GM21423 (cell line): Measurements from ENCODE around the gene TRIP13.
A peak's percentile ranks its signal among the peaks of the same experiment; 100 is the strongest.
"Not testable (repeated sequence)": the region's sequence is repeated elsewhere in the genome, so short reads cannot be mapped to it uniquely, and the experiment has no call there.

Experiments
- ATAC-seq: cut with Tn5 transposase; IDR thresholded peaks from one replicate; pipeline ENCODE4 v1.9.1; 2021; ENCODE audit warnings: mild to moderate bottlenecking, moderate library complexity; ENCODE audit not compliant: unreplicated experiment

TRIP13 gene, protein sequence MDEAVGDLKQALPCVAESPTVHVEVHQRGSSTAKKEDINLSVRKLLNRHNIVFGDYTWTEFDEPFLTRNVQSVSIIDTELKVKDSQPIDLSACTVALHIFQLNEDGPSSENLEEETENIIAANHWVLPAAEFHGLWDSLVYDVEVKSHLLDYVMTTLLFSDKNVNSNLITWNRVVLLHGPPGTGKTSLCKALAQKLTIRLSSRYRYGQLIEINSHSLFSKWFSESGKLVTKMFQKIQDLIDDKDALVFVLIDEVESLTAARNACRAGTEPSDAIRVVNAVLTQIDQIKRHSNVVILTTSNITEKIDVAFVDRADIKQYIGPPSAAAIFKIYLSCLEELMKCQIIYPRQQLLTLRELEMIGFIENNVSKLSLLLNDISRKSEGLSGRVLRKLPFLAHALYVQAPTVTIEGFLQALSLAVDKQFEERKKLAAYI

DNA sequence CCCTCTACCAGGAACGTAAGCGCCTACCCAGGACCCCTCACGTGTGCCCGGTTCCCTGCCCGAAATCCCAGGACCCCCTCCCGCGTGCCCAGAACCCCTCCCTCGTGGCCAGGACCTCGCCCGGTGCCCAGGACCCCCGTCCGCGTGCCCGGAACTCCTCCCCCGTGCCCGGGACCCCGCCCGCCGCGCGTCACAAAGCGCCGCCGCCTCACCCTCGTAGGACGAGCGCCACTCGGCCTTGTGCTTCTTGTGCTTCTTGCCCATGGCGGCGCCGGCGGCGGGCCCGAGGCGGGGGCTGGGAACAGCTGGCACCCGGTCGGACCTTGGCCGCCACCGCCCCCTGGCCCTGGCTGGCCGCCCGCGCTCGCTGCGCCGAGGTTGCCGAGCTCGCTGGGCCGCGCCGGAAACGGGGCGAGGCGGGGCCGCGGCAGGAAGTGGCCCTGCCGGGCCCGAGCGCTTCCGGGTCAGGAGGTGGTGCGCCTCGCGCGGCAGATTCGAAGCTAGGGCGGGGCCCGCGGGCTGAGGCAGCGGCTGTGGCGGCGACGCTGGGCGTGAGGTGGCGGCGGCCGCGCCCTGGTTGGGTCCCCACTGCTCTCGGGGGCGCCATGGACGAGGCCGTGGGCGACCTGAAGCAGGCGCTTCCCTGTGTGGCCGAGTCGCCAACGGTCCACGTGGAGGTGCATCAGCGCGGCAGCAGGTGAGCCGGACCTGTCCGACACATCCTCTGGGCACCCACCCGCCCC lies at the start of gene TRIP13, which contains the start of gene BRD9:
Gene TRIP13 (plus strand): TSS at position 491 of the 743 bp plus-strand sequence. CDS start 115 bp downstream, at position 606.
Gene BRD9 (minus strand): TSS at position 408 of the 743 bp plus-strand sequence. CDS start 144 bp downstream, at position 264.
- ATAC-seq: peak; percentile 96

DNA sequence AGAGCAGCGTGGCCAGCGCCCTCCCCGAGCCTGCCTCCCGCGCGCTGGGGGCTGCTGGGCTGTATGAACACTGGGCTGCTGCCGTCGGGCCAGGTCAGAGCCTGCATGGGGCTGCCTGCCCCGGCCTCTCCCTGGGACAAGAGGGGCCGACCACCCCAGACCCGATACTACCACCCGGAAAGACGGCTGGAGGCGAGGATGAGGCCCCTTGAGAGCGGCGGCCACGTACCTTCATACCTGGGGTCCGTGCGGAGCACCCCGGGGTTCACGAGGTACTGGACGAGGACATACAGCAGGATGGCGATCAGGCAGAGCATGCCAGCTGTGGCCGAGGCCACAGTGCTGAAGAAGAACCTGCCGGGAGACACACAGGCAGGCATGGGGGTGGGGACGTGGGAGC lies 49.3 kb upstream of the TRIP13 start:
- not testable (repeated sequence) for ATAC-seq

DNA sequence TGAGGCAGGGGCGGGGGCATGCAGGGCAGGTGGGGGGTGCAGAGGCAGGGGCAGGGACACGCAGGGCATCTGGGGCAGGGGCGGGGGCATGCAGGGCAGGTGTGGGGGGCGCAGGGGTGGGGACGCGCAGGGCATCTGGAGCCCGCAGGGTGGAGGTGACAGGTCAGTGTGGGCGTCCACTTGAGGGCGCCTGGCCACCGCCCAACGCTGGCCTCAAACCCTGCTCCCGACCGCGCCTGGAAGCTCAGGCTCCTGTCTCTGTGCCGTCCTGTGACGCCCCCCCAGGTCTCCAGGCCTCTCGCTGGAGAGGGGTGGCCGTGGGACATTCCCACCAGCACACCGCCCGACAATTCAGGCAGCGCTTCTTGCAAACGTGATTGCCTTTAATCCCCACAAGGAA lies 48.8 kb upstream of the TRIP13 start:
- not testable (repeated sequence) for ATAC-seq

DNA sequence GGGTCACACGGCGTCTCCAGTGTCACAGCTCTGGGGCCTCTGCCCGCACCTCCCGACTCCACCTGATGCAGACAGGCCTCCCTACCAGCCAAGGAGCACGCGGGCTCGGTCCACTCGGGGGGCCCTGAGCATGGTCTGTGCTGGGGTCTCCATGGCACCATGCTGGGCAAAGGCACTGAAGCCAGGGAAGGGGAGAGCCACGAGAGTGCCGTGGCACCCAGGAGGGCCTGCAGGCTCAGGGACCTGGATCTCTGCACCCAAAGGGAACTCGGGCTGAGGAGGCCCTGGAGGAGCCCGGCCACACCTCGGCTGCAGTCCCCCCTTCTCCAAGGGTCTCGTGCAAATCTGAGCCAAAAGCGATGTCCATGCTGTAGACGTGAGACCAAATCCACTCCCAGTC lies 48.3 kb upstream of the TRIP13 start:
- not testable (repeated sequence) for ATAC-seq

DNA sequence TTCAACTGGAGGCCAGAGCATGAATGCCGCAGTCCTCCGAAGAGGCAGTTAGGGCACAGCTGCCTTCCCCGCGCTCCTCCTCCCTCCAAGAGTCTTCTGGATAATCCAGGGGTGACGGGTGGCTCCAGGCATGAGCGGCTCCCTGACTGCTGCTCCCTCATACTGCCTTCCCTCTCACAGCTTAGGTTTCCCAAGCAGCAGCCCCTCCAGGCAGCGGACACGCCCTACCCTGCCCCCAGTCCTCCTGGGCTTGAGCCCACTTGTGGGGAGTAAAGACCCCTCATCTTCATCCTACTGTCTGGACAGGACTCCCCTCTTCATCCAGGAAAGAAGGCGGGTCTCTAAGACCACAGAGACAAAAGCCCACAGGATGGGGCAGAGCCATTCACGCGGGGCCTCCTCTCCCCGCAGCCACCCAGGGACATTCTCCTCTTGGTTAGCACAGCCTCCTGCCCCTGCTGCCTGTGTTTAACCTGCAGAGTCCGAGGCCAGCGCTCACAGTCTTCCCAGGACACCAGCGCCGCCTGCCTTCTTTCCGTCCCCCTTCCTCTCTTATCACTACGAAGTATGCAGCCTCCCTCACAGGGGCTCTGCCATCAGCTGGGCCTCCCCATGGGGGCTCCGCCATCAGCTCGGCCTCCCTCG lies 47.5 kb upstream of the TRIP13 start:
- ATAC-seq: not testable (repeated sequence)

DNA sequence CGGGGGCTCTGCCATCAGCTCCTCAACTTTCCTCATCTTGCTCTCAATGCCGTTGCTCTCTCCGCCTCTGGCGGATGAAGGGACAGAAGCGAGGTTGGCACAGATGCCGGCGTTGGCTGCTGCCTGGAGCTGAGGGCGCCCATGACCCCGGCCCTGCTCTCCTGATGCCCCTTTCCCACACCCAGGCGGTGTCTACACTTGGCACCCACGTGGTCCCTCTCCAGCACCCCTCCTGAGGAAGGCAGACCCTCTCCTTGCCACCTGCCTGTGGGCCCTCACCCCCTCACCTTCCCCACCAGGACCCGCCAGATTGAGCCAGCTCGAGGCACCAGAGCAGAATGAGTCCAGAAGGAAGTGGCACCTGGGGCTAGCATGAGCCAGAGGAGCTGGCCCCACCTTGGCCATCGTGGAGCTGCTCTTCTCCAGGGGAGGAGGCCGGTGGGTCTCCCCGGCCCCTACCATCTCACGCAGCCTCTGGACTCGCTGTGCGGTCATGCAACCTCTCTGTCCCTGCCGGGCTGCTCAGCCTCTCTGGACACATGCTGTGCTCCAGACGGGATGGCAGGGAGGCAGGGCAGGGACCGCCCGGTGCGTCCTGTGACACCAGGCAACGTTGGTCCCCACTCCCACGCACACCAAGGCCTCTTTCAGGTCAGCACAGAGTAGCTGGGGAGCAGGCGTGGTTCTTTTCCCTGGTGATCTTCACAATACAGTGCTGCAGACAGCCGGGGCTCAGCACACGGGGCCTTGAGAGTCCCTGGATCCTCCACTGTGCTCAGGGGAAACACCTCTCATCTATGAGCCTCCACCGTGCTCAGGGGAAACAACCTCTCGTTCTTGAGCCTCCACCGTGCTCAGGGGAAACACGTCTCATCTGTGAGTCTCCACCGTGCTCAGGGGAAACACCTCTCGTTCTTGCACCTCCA lies 46.7 kb upstream of the TRIP13 start:
- ATAC-seq: not testable (repeated sequence)

DNA sequence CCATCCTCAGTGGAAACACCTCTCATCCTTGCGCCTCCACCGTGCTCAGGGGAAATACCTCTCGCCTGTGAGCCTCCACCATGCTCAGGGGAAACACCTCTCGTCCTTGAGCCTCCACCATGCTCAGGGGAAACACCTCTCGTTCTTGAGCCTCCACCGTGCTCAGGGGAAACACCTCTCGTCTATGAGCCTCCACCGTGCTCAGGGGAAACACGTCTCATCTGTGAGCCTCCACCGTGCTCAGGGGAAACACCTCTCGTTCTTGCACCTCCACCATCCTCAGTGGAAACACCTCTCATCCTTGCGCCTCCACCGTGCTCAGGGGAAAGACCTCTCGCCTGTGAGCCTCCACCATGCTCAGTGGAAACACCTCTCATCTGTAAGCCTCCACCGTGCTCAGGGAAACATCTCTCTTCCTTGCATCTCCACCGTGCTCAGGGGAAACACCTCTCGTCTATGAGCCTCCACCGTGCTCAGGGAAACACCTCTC lies 46.0 kb upstream of the TRIP13 start:
- ATAC-seq: not testable (repeated sequence)

DNA sequence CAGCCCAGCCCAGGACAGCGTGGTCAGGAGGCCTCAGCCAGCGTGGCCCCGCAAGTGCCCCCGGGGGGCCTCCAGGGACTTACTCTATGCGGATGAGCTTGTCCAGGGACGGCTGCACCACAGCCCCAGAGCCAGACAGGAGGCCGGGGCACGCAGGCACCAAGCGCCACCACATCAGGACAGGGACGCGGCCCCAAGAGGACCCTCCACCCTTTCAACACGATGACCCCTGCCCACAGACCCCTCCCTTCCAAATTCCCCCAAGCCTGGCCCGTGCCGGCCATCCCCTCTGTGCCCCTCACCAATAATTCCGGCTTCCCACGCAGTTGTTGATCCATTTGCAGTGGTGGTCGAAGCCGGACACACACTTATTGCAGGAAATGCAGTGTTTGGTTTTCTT lies 45.5 kb upstream of the TRIP13 start:
- ATAC-seq: not testable (repeated sequence)

DNA sequence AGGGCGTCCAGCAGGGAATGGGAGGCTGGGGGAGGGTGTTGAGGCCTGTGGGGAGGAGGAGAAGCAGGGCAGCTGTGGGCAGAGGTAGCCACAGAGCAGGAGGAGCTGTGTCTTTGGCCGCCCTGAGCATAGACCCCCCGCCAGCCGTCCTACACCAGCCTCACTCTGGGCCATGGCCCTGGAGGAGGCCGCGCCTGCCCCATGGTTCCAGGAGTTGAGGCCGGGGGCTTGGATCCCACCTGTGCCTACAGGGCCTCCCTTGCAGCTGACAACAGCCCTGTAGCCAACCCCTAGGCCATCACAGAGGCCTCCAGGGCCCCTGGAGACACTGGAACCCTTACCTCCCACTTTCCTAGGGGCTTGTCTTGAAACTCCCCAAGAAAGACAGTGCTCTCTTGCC lies 44.9 kb upstream of the TRIP13 start:
- ATAC-seq: not testable (repeated sequence)

DNA sequence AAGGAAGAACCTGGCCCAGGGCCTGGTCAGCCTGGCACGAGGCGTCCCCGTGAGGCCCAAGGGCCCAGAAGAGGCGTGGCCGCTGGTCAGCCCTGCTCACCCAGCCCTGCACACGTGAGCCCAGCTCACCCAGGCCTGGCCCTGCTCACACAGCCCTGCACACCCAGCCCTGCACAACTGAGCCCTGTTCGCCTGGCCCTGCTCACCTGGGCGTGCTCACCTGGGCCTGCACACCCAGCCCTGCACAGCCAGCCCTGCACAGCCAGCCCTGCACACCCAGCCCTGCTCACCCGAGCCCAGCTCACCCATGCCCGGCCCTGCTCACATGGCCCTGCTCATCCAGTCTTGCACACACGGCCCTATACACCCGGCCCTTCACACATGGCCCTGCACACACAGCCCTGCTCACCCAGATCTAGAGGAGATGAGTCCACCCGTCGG lies 44.0 kb upstream of the TRIP13 start:
- ATAC-seq: no peak

DNA sequence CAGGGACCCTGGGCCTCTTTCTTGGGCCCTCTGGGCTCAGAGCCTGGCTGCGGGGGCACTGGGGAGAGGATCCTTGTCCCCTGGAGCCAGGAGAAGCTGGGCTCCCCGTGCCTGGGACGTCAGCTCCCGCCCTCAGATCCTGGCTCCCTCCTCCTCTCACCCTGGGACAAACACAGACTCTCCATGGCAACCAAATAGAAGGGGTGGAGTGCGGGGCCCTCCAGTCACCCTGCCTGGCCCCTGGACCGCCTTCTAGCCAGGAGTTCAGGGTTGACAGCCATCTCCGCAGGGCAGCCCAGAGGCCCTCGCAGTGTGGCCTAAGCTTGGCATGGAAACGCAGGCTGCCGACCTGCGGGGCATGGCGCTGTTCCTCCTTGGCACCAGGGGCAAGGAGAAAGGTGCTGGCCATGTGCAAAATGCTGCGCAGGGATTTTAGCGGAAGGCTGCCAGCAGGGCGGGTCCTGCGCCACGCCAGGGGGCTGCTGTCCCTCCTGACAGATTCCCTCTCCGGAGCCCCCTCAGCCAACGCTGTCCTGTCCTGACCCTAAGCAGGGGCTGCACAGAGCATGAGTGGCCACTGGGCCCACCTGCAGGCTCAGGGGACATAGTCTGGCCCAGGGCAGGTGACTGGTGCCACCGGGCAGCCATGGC lies 42.9 kb upstream of the TRIP13 start:
- ATAC-seq: no peak

DNA sequence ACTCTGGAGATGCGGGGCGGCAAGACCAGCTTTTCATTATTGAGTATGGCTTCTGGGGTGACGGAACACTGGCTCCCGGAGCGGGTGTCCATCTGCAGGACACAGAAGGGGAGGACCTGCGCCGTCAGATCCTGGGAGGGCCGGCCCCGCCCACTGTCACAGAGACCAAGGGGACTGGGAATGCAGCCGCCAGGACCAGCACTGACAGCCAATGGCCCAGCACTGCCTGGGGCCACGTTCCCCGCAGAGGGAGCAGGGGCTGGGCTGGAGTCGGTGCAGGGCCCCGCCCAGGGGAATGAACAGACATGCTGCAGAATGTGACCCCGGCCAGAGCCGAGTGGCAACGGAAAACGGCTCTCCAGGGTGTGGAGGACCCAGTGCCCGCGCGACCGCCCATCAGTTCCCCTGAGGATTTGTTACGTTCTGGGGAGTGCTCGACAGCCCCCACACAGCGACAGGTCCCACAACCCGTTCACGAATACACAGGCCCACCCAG lies 42.1 kb upstream of the TRIP13 start, which contains the start of gene ZDHHC11:
Gene ZDHHC11 (minus strand): TSS at position 476 of the 496 bp plus-strand sequence. CDS start 384 bp downstream, at position 92.
- ATAC-seq: no peak

DNA sequence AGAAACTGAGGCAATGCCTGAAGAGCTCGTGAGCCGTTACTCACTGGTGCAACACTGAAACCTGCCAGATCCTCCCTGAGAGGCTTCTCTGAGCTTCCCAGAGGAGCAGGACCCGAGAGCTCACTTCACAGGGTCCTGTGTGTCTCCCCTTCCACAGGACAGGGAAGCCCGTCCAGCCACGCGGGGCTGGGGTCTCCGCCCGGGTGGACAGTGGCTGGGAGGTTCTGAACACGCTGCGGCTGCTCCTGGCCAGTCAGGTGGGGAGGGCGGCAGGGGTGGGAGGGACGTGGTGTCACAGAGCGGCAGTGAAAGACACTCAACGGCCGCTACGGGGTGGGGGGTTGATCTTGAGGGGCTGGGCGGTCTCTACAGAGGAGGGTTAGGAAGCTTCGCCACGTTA lies 41.6 kb upstream of the TRIP13 start:
- ATAC-seq: no peak

DNA sequence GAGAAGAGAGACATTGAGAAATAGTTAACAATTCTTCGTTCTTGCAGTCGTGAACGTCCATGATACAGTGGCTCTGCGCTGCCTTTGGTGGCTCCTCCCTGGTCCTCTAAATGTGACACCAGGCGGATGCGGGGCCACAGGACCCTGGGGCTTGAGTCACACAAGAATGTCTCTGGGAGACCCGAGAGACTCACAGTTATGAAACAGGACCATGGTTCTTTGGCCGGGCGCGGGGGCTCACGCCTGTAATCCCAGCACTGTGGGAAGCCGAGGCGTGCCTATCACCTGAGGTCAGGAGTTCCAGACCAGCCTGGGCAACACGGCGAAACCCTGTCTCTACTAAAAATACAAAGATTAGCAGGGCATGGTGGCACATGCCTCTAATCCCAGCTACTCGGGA lies 41.1 kb upstream of the TRIP13 start:
- ATAC-seq: no peak

DNA sequence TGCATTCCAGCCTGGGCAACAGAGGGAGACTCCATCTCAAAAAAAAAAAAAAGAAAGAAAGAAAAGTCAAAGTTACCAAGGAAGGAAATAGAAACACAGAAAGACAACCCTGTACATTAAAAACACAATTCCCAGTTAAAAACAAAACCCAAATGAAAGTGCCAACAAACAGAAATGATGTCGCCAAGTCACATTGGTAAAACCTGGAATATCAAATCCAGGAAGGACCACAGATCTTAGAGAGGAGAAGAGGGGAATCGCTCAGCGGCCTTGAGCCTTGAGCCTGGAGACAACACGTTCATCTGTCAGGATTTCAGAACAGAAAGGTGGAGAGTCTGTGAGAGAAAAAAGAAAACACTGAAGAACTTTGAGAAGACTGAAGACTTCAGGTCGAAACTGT lies 40.7 kb upstream of the TRIP13 start:
- ATAC-seq: no peak

DNA sequence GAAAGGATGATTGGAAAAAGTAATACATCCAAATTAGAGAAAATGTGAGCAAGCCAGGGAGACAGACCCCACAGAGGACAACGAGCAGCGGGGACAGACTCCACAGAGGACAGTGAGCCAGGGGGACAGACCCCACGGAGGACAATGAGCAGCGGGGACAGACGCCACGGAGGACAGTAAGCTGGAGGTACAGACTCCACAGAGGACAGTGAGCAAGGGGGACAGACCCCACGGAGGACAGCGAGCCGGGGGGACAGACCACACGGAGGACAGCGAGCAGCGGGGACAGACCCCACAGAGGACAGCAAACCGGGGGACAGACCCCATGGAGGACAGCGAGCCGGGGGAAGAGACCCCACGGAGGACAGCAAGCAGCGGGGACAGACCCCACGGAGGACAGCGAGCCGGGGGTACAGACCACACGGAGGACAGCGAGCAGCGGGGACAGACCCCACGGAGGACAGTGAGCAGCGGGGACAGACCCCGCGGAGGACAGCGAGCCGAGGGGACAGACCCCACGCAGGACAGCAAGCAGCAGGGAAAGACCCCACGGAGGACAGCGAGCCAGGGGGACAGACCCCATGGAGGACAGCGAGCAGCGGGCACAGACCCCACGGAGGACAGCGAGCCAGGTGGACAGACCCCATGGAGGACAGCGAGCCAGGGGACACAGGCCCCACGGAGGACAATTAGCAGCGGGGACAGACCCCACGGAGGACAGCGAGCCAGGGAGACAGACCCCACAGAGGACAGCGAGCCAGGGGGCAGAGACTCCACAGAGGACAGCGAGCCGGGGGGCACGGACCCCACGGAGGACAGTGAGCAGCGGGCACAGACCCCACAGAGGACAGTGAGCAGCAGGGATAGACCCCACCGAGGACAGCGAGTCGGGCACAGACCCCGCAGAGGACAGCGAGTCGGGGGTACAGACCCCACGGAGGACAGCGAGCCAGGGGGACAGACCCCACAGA lies 40.0 kb upstream of the TRIP13 start:
- ATAC-seq: no peak

DNA sequence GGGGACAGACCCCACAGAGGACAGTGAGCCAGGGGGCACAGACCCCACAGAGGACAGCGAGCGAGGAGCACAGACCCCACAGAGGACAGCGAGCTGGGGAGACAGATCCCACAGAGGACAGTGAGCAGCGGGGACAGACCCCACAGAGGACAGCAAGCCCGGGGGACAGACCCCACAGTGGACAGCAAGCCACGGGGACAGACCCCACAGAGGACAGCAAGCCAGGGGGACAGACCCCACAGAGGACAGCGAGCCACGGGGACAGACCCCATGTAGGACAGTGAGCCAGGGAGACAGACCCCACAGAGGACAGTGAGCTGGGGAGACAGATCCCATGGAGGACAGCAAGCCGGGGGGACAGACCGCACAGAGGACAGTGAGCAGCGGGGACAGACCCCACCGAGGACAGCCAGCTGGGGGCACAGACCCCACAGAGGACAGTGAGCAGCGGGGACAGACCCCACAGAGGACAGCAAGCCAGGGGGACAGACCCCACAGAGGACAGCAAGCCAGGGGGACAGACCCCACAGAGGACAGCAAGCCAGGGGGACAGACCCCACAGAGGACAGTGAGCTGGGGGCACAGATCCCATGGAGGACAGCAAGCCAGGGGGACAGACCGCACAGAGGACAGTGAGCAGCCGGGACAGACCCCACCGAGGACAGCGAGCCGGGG lies 39.1 kb upstream of the TRIP13 start:
- not testable (repeated sequence) for ATAC-seq
